Vagina (tissue), 2 donors: ENCODE data around the gene YDJC. TPM values are rescaled to one million over a fixed set of nuclear protein-coding genes. Genes with fewer than 3 reads are reported as not detected.

Experiments used
- DNase-seq, 2 donors: peaks; one replicate each; pipeline ENCODE4 v3.0.0-alpha.2; 2017; ENCODE audit errors: extremely low spot score in 2 of 2
- H3K27ac ChIP-seq: fragments of 200-600 bp; sonication (generic); one replicate; pipeline ENCODE4 v1.5.1; 2019
- H3K27me3 ChIP-seq: fragments of 200-600 bp; sonication (generic); one replicate; pipeline ENCODE4 v1.5.1; 2019
- H3K36me3 ChIP-seq, 2 donors: fragments of 200-600 bp; sonication (generic); one replicate each; pipeline ENCODE4 v1.5.1; 2017 to 2019
- H3K4me1 ChIP-seq: fragments of 200-600 bp; sonication (generic); one replicate; pipeline ENCODE4 v1.5.1; 2019
- H3K4me3 ChIP-seq, 2 donors: fragments of 200-600 bp; sonication (generic); 1 replicate in 1 of 2; 2 replicates in 1 of 2; pipeline ENCODE4 v1.5.1; 2016 to 2019
- H3K9me3 ChIP-seq: fragments of 200-600 bp; sonication (generic); one replicate; pipeline ENCODE4 v1.5.1; 2019
- POLR2A ChIP-seq, 2 donors: fragments of 450-650 bp; IDR thresholded peaks; one replicate each; pipeline ENCODE4 v1.6.1; 2017; ENCODE audit warnings: antibody characterized with exemption in 2 of 2, mild to moderate bottlenecking in 2 of 2, moderate library complexity in 2 of 2
- POLR2AphosphoS5 ChIP-seq, 2 donors: sonication (generic); formaldehyde crosslinking; IDR thresholded peaks; one replicate each; pipeline ENCODE4 v1.9.0; 2017; ENCODE audit warnings: antibody characterized with exemption in 2 of 2, mild to moderate bottlenecking in 2 of 2, low read depth in 1 of 2; ENCODE audit not compliant: insufficient read depth in 1 of 2
- intact Hi-C: fragments of 100-400 bp; cut with DNase I; formaldehyde crosslinking; loops from one replicate; pipeline ENCODE4 v1.15.1; 2023
- total RNA-seq: library from RNA; depleted of rRNA; stranded (reverse); fragments of >200 nt; gene quantifications from one replicate; pipeline ENCODE4 v1.2.3, GENCODE V29; 2016
- TF ChIP-seq, protein P1 (sequence below), 3 experiments: fragments of 450-650 bp in 2 of 3; fragments of 200-600 bp in 1 of 3; sonication (generic) in 1 of 3; IDR thresholded peaks; one replicate each; pipeline ENCODE4 v1.5.1; 2017 to 2019; ENCODE audit warnings: antibody characterized with exemption in 3 of 3, mild to moderate bottlenecking in 2 of 3, moderate library complexity in 2 of 3

YDJC gene
- total RNA-seq, 1 donor from 2014 or later = 22.6 TPM

DNA sequence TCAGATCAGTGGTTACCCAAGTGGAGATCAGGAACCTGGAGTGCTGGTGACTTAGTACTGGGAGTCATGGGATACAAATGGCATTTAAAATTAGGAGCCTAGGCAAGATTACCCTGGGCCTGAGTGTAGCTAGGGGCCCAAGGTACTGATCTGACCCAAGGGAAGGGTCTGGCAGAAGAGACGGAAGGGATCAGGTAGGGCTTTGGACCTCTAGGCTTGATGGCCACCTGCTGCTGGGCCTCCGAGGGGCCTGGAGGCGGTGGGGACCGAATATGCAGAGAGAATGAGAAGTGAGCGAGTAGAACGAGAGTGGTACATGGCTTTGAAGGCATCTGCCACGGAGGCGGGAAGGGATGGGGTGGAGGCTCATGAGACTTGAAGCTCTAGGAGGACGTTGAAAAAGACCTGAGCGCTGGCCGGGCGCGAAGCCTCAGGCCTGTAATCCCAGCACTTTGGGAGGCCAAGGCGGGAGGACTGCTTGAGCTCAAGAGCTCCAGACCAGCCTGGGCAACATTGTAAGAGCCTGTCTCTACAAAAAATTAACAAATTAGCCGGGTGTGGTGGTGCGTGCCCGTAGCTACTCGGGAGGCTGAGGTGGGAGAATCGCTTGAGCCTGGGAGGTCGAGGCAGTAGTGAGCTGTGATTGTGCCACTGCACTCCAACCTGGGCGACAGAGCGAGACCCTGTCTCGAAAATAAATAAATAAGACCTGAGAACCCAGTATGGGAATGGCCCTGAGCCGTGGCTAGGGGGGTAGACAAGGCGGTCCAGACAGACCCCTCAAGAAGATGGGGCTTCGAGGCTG lies 35.4 kb upstream of the YDJC start:
- peak overlapping the region; percentile 79 for H3K27ac ChIP-seq
- H3K27me3 ChIP-seq = no peaks in the 10 kb centered on the region
- intact Hi-C loops = no loop called here
- no peaks in the 10 kb centered on the region for H3K9me3 ChIP-seq
- DNase-seq = no peak
- TF ChIP-seq POLR2AphosphoS5 (IDR thresholded peaks at IDR 0.05; ENCODE audit: insufficient read depth in 1 of 2, low read depth in 1 of 2) = no peak
- TF ChIP-seq, protein P1, sequence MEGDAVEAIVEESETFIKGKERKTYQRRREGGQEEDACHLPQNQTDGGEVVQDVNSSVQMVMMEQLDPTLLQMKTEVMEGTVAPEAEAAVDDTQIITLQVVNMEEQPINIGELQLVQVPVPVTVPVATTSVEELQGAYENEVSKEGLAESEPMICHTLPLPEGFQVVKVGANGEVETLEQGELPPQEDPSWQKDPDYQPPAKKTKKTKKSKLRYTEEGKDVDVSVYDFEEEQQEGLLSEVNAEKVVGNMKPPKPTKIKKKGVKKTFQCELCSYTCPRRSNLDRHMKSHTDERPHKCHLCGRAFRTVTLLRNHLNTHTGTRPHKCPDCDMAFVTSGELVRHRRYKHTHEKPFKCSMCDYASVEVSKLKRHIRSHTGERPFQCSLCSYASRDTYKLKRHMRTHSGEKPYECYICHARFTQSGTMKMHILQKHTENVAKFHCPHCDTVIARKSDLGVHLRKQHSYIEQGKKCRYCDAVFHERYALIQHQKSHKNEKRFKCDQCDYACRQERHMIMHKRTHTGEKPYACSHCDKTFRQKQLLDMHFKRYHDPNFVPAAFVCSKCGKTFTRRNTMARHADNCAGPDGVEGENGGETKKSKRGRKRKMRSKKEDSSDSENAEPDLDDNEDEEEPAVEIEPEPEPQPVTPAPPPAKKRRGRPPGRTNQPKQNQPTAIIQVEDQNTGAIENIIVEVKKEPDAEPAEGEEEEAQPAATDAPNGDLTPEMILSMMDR (IDR thresholded peaks at IDR 0.05) = no peak
- no peak for TF ChIP-seq POLR2A (IDR thresholded peaks at IDR 0.05)
- H3K4me3 ChIP-seq = peak overlapping the region; percentile 64 to 74
- peaks cover 23% of the 10 kb centered on the region for H3K4me1 ChIP-seq
- peaks cover 0 to 4% of the 10 kb centered on the region in 2 donors for H3K36me3 ChIP-seq

DNA sequence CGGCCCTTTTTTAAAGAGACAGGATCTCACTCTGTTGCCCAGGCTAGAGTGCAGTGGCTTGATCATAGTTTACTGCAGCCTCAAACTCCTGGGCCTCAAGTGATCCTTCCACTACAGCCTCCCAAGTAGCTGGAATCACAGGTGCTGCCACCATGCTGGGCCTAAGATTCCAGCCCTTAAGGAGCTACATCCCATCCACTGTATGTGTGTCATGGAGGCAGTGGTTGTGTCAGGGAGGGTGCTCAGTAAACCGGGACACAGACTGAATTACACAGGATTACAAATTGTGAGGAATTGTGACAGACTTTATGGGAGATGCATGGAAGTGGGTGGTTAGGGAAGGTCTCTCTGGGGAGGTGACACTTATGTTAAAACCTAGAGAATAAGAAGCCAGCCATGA lies 33.9 kb upstream of the YDJC start:
- no peak overlapping the region for H3K27ac ChIP-seq
- H3K9me3 ChIP-seq = no peaks in the 10 kb centered on the region
- H3K4me1 ChIP-seq = peaks cover 23% of the 10 kb centered on the region
- no peaks in the 10 kb centered on the region for H3K36me3 ChIP-seq
- H3K27me3 ChIP-seq = no peaks in the 10 kb centered on the region
- intact Hi-C loops = no loop called here
- TF ChIP-seq, protein P1 (IDR thresholded peaks at IDR 0.05) = no peak
- TF ChIP-seq POLR2AphosphoS5 (IDR thresholded peaks at IDR 0.05; ENCODE audit: insufficient read depth in 1 of 2, low read depth in 1 of 2) (no peak), POLR2A (IDR thresholded peaks at IDR 0.05) (no peak)
- H3K4me3 ChIP-seq = no peak overlapping the region
- DNase-seq = no peak

DNA sequence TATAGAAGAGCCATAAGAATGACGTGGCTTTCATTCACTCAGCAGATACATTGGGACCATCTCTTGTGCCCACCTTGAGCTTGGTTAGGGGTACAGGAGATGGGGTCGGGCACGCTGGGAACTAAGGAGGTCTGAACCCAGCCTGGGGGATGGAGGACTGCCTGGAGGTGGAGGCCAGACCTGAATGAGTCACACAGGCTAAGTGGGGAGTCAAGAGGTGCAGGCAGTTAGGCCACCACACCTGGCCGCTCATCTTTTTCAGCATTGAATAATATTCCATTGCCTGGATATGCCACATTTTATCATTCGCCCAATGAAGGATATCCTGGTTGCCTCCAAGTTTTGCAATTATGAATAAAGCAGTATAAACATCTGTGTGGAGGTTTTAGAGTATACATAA lies 32.2 kb upstream of the YDJC start:
- no peaks in the 10 kb centered on the region for H3K36me3 ChIP-seq
- H3K9me3 ChIP-seq = no peaks in the 10 kb centered on the region
- no peak overlapping the region for H3K27ac ChIP-seq
- H3K4me1 ChIP-seq = peaks cover 25% of the 10 kb centered on the region
- TF ChIP-seq, protein P1 (IDR thresholded peaks at IDR 0.05) = no peak
- TF ChIP-seq POLR2AphosphoS5 (IDR thresholded peaks at IDR 0.05; ENCODE audit: insufficient read depth in 1 of 2, low read depth in 1 of 2) = no peak
- TF ChIP-seq POLR2A (IDR thresholded peaks at IDR 0.05) = no peak
- intact Hi-C loops = no loop called here
- no peak overlapping the region for H3K4me3 ChIP-seq
- no peak for DNase-seq
- H3K27me3 ChIP-seq = no peaks in the 10 kb centered on the region

DNA sequence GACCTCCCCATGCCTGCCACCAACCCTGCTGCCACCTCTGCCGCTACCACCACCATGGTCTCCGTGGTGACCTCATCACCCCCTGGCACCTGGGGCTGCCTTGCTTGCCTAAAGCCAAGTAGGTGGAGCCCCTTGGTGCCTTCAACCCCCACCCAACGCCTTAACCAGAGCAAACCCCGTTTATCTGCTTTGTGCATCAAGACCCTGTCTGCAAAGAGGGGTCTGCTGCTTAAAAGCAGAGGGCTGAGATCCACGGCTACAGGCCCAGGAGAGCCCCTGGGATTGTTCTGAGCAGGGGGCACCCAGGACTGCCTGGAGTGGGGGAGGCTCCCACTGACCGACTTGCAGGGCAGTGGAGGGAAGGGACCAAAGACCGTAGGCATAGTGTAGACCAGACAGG lies 31.1 kb upstream of the YDJC start:
- no peaks in the 10 kb centered on the region for H3K27me3 ChIP-seq
- intact Hi-C loops = no loop called here
- TF ChIP-seq, protein P1 (IDR thresholded peaks at IDR 0.05) = no peak
- TF ChIP-seq POLR2AphosphoS5 (IDR thresholded peaks at IDR 0.05; ENCODE audit: insufficient read depth in 1 of 2, low read depth in 1 of 2) = no peak
- H3K4me1 ChIP-seq = peaks cover 23% of the 10 kb centered on the region
- H3K4me3 ChIP-seq = no peak overlapping the region
- no peak overlapping the region for H3K27ac ChIP-seq
- H3K9me3 ChIP-seq = no peaks in the 10 kb centered on the region
- H3K36me3 ChIP-seq = no peaks in the 10 kb centered on the region
- no peak for DNase-seq

DNA sequence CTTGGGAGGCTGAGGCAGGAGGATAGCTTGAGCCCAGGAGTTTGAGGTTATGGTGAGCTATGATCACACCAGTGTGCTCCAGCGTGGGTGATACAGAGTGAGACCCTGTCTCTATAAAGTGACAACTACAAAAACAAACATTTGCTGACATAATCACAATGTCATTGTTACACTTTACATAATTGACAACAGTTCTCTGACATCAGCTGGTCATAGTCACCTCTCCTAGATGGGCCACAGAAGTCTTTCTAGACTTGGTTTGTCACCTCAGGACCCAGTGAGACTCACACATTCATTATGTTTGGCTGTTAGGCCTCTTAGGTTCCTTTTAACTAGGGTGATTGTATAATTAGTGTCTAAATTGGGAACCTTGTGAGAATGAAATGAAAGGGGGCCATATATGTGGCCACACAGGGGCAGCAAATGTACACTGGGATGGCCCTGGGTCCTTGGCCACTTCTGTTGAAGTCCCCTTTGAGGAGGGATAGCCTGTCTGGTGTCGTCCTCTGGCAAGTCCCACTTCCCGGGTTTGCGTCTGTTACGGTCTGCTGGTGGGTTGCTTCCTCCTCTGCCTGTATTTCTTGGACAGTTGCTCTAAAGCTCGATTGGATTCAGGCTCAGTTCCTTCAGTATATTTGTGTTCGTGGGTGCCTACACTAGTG lies 30.2 kb upstream of the YDJC start:
- Histone ChIP-seq H3K4me3 (no peak overlapping the region), H3K36me3 (no peaks in the 10 kb centered on the region), H3K9me3 (no peaks in the 10 kb centered on the region), H3K27ac (no peak overlapping the region), H3K27me3 (no peaks in the 10 kb centered on the region), H3K4me1 (peaks cover 18% of the 10 kb centered on the region)
- no peak for DNase-seq
- intact Hi-C loops = no loop called here
- TF ChIP-seq, protein P1 (IDR thresholded peaks at IDR 0.05) = no peak
- TF ChIP-seq POLR2AphosphoS5 (IDR thresholded peaks at IDR 0.05; ENCODE audit: insufficient read depth in 1 of 2, low read depth in 1 of 2) (no peak), POLR2A (IDR thresholded peaks at IDR 0.05) (no peak)
